ENCODE results near the gene SFXN3. TPM values are rescaled to one million over a fixed set of nuclear protein-coding genes. Genes with fewer than 3 reads are reported as not detected.

SFXN3 gene
- total RNA-seq, 4 donors from 2014 or later, result 35.8 to 56.8 (median 43.3) TPM

- H3K27ac ChIP-seq, result peak overlapping the region; percentile 99 to 100 (median 99)
- 0% methylated on average over 13 to 24 of the region's 66 CpGs for WGBS, 2 donors
- peak; percentile 69 to 75 for DNase-seq
- peak overlapping the region; percentile 59 to 67 (median 62) for H3K4me3 ChIP-seq (replicated peaks in 1 of 3)
- peaks cover 29 to 37% of the 10 kb centered on the region in 2 donors for H3K4me1 ChIP-seq
- H3K27me3 ChIP-seq, result no peaks in the 10 kb centered on the region
- H3K9me3 ChIP-seq, result no peaks in the 10 kb centered on the region
- TF ChIP-seq CTCF (IDR thresholded peaks at IDR 0.05), result peak; percentile 33 to 87 (median 79)
- peak; percentile 36 to 51 for TF ChIP-seq POLR2A (IDR thresholded peaks at IDR 0.05)
- intact Hi-C loops (cut with DNase I), result no loop called here
- H3K36me3 ChIP-seq, result peaks cover 0 to 5% of the 10 kb centered on the region in 2 donors
Measured at GRCh38 chr10:100997360-100998182, 33.5 kb upstream of the SFXN3 start.

GRCh38 chr10:100998183-100998990, 32.6 kb upstream of the SFXN3 start:
- H3K9me3 ChIP-seq, result no peaks in the 10 kb centered on the region
- peak in 1 of 2 donors; percentile 36 for TF ChIP-seq POLR2A (IDR thresholded peaks at IDR 0.05)
- no peak for TF ChIP-seq CTCF (IDR thresholded peaks at IDR 0.05)
- peaks cover 29 to 39% of the 10 kb centered on the region in 2 donors for H3K4me1 ChIP-seq
- intact Hi-C loops (cut with DNase I), result no loop called here
- WGBS, 2 donors, result 2 to 3% methylated on average over 21 to 25 of the region's 25 CpGs
- peak overlapping the region; percentile 59 to 81 (median 62) for H3K4me3 ChIP-seq (replicated peaks in 1 of 3)
- peak overlapping the region; percentile 99 to 100 (median 99) for H3K27ac ChIP-seq
- peaks cover 1 to 2% of the 10 kb centered on the region in 2 donors for H3K36me3 ChIP-seq
- no peaks in the 10 kb centered on the region for H3K27me3 ChIP-seq
- peak; percentile 89 to 92 for DNase-seq

- Histone ChIP-seq H3K4me1 (peaks cover 29 to 39% of the 10 kb centered on the region in 2 donors), H3K9me3 (no peaks in the 10 kb centered on the region), H3K27me3 (no peaks in the 10 kb centered on the region), H3K36me3 (peaks cover 9 to 10% of the 10 kb centered on the region in 2 donors), H3K27ac (peak overlapping the region; percentile 99 to 100 (median 99)), H3K4me3 (replicated peaks in 1 of 3) (peak overlapping the region; percentile 18 to 81 (median 62))
- TF ChIP-seq POLR2A (IDR thresholded peaks at IDR 0.05), result peak; percentile 85 to 95
- peak; percentile 77 to 96 (median 94) for TF ChIP-seq CTCF (IDR thresholded peaks at IDR 0.05)
- DNase-seq, result peak; percentile 79 to 82
- intact Hi-C loops (cut with DNase I), result no loop called here
- WGBS, 2 donors, result 1 to 5% methylated on average over 6 to 11 of the region's 83 CpGs
Measured at GRCh38 chr10:100998991-100999741, 31.9 kb upstream of the SFXN3 start.

- Histone ChIP-seq H3K27ac (peak within 1 kb of the TSS; percentile 99 to 100 (median 99)), H3K27me3 (no peaks in the 10 kb centered on the region), H3K36me3 (peaks cover 10 to 13% of the 10 kb centered on the region in 2 donors), H3K9me3 (no peaks in the 10 kb centered on the region), H3K4me1 (peaks cover 29 to 39% of the 10 kb centered on the region in 2 donors), H3K4me3 (replicated peaks in 1 of 3) (peak within 1 kb of the TSS; percentile 52 to 81 (median 62))
- peak in 1 of 6 experiments; percentile 6 for TF ChIP-seq CTCF (IDR thresholded peaks at IDR 0.05)
- TF ChIP-seq POLR2A (IDR thresholded peaks at IDR 0.05), result no peak
- no peak for DNase-seq
- 0% methylated on average over 3 to 7 of the region's 44 CpGs for WGBS, 2 donors
- intact Hi-C loops (cut with DNase I), result no loop called here
Measured at GRCh38 chr10:100999742-101000126, 31.3 kb upstream of the SFXN3 start, which contains the start of gene LZTS2. Gene LZTS2, plus strand, starts transcription at chr10:100999808. Its CDS starts 2,731 bp downstream, at chr10:101002539.
